ENCODE data around the gene ICE2. TPM values are rescaled to one million over a fixed set of nuclear protein-coding genes. Genes with fewer than 3 reads are reported as not detected.

Gene ICE2
- polyA plus RNA-seq, 1 of the 3 experiments (the other 2 are of a cell fraction): 19.0 TPM

DNA sequence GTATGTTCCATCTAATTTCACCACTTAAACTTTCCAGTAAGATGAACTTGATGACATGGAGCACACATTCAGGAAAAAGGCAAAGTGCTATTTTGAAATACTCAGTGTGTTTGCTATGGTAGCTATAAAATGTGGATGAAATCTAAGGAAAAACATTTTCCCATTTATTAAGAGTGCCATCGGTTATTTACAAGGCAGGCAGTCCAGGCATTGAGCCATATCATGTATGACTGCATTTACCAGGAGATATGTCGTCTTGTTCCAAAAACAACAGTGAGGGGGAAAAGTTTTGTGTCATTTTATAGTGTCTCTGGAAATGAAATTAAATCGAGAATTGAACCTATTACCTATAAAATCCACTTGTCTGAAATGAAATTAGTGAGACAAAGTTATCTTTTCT lies 94.9 kb downstream of the ICE2 start:
- Histone ChIP-seq H4K20me1 (ENCODE audit: insufficient read depth) (peaks cover 94% of the 10 kb centered on the region), H3K9ac (peak overlapping the region; percentile 82; the same call in 1 of the 2 replicates), H3K4me1 (ENCODE audit: control insufficient read depth in 1 of 2, insufficient read depth in 2 of 2, low read depth in 1 of 2, low read length in 1 of 2) (peaks cover 2 to 60% of the 10 kb centered on the region in 2 experiments), H3K79me2 (ENCODE audit: insufficient read depth) (peaks cover 99% of the 10 kb centered on the region), H3K27me3 (ENCODE audit: insufficient read depth) (no peaks in the 10 kb centered on the region), H3K27ac (ENCODE audit: low read depth in 2 of 2, low read length in 1 of 2) (peak overlapping the region; percentile 39 to 99; a peak in 3 of 4 replicates), H3K9me2 (no peaks in the 10 kb centered on the region), H3K36me3 (replicated peaks in 1 of 2; ENCODE audit: control insufficient read depth in 1 of 2, insufficient read depth in 2 of 2, low read length in 1 of 2) (peaks cover 56 to 79% of the 10 kb centered on the region in 2 experiments), H3K4me2 (peak overlapping the region; percentile 39), H2AFZ (ENCODE audit: low read depth) (no peak overlapping the region), H3K4me3 (ENCODE audit: low read depth in 2 of 2, low read length in 1 of 2) (0 out of 4 replicates have a peak overlapping the region, but pooled peaks of 1 of the 2 experiments have one; percentile 1), H3K9me3 (no peaks in the 10 kb centered on the region), H3F3A (replicated peaks; ENCODE audit: insufficient read depth) (peaks cover 98% of the 10 kb centered on the region)
- ChIA-PET CTCF (no interaction called here), POLR2A (no interaction called here)
- 37% methylated on average over 3 of the region's 3 CpGs for WGBS (ENCODE audit: low lambda C conversion rate)
- no peak for DNase-seq
- TF ChIP-seq JUND (IDR thresholded peaks at IDR 0.05) (no peak), ELF1 (IDR thresholded peaks at IDR 0.05) (no peak), USF2 (IDR thresholded peaks at IDR 0.05; ENCODE audit: borderline replicate concordance, low read depth, low read length) (no peak), USF1 (IDR thresholded peaks at IDR 0.05; ENCODE audit: borderline replicate concordance, low read depth) (no peak), YY1 (IDR thresholded peaks at IDR 0.05; ENCODE audit: low read depth) (no peak), NFIC (IDR thresholded peaks at IDR 0.05; ENCODE audit: borderline replicate concordance) (no peak), NRF1 (IDR thresholded peaks at IDR 0.05; ENCODE audit: low read depth, low read length) (no peak), EZH2phosphoT487 (IDR thresholded peaks at IDR 0.05; ENCODE audit: borderline replicate concordance, low read depth) (no peak), SMC3 (IDR thresholded peaks at IDR 0.05; ENCODE audit: low read depth, low read length) (no peak), MEF2A (IDR thresholded peaks at IDR 0.05; ENCODE audit: borderline replicate concordance, low read depth) (no peak), TAF1 (IDR thresholded peaks at IDR 0.05; ENCODE audit: borderline replicate concordance, low read depth, low read length) (no peak), GATA2 (CRISPR knock-in tag; IDR thresholded peaks at IDR 0.05) (no peak), GABPA (IDR thresholded peaks at IDR 0.05; ENCODE audit: low read depth) (no peak; the same call in 1 of the 2 replicates), CTCF (IDR thresholded peaks at IDR 0.05) (no peak), IRF3 (IDR thresholded peaks at IDR 0.05; ENCODE audit: low read depth, low read length) (no peak)
- TF ChIP-seq, protein P1, sequence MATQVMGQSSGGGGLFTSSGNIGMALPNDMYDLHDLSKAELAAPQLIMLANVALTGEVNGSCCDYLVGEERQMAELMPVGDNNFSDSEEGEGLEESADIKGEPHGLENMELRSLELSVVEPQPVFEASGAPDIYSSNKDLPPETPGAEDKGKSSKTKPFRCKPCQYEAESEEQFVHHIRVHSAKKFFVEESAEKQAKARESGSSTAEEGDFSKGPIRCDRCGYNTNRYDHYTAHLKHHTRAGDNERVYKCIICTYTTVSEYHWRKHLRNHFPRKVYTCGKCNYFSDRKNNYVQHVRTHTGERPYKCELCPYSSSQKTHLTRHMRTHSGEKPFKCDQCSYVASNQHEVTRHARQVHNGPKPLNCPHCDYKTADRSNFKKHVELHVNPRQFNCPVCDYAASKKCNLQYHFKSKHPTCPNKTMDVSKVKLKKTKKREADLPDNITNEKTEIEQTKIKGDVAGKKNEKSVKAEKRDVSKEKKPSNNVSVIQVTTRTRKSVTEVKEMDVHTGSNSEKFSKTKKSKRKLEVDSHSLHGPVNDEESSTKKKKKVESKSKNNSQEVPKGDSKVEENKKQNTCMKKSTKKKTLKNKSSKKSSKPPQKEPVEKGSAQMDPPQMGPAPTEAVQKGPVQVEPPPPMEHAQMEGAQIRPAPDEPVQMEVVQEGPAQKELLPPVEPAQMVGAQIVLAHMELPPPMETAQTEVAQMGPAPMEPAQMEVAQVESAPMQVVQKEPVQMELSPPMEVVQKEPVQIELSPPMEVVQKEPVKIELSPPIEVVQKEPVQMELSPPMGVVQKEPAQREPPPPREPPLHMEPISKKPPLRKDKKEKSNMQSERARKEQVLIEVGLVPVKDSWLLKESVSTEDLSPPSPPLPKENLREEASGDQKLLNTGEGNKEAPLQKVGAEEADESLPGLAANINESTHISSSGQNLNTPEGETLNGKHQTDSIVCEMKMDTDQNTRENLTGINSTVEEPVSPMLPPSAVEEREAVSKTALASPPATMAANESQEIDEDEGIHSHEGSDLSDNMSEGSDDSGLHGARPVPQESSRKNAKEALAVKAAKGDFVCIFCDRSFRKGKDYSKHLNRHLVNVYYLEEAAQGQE (IDR thresholded peaks at IDR 0.05; ENCODE audit: low read depth, low read length): no peak
